HepG2 (cell line): ENCODE measurements around the gene PAPPA2. TPM values are rescaled to one million over a fixed set of nuclear protein-coding genes. Genes with fewer than 3 reads are reported as not detected.
A peak's percentile ranks its signal among the peaks of the same experiment; 100 is the strongest.

ENCODE experiments used
- CBFB ChIP-seq: sonication (generic); formaldehyde crosslinking; IDR thresholded peaks from 2 replicates; pipeline ENCODE4 v1.4.0; 2020; ENCODE audit warnings: missing genetic modification reagents
- FIP1L1 ChIP-seq: fragments of 200-400 bp; formaldehyde crosslinking; IDR thresholded peaks from 2 replicates; pipeline ENCODE4 v1.6.1; 2018; ENCODE audit warnings: low read depth, mild to moderate bottlenecking, low read length, moderate library complexity, borderline replicate concordance; ENCODE audit not compliant: insufficient read depth
- HDAC2 ChIP-seq: sonication (generic); formaldehyde crosslinking; IDR thresholded peaks from 2 replicates; pipeline ENCODE4 v1.4.0; 2020; ENCODE audit warnings: missing genetic modification reagents
- ISL2 ChIP-seq: sonication (generic); formaldehyde crosslinking; IDR thresholded peaks from 2 replicates; pipeline ENCODE4 v1.5.0; 2020; ENCODE audit warnings: missing genetic modification reagents
- RARA ChIP-seq: IDR thresholded peaks from 2 replicates; pipeline ENCODE4 v1.6.1; 2016; ENCODE audit warnings: missing genetic modification reagents, missing compliant biosample characterization
- ZFP41 ChIP-seq: sonication (generic); formaldehyde crosslinking; IDR thresholded peaks from 2 replicates; pipeline ENCODE4 v1.4.0; 2020; ENCODE audit warnings: mild to moderate bottlenecking, missing genetic modification reagents, borderline replicate concordance
- ZNF142 ChIP-seq: sonication (generic); formaldehyde crosslinking; IDR thresholded peaks from 2 replicates; pipeline ENCODE4 v1.4.0; 2020; ENCODE audit warnings: missing genetic modification reagents
- polyA plus RNA-seq, 8 experiments: library from polyadenylated mRNA; depleted of rRNA in 3 of 8; stranded (reverse) in 7 of 8; unstranded in 1 of 8; fragments of >200 nt; fragmentation: Illumina TruSeq in 4 of 8; extraction: Trizol in 4 of 8; gene quantifications; 2 replicates each; pipeline versions ENCODE4 v1.2.1 to v1.2.3, GENCODE V29; 2011 to 2016; ENCODE audit warnings: low read depth in 4 of 8, missing spikeins in 1 of 8, mixed read lengths in 1 of 8; ENCODE audit not compliant: insufficient read depth in 1 of 8
- total RNA-seq, 5 experiments: library from RNA; depleted of rRNA; stranded (reverse); fragments of >200 nt; fragmentation: Illumina TruSeq; extraction: Trizol; gene quantifications; 2 replicates each; pipeline ENCODE4 v1.2.3, GENCODE V29; 2016; ENCODE audit warnings: low read depth in 1 of 5
- TF ChIP-seq, protein P1 (sequence below): sonication (generic); formaldehyde crosslinking; IDR thresholded peaks from 2 replicates; pipeline ENCODE4 v1.5.0; 2020; ENCODE audit warnings: missing genetic modification reagents
- TF ChIP-seq, protein P2 (sequence below): sonication (generic); formaldehyde crosslinking; IDR thresholded peaks from one replicate; pipeline ENCODE4 v1.5.1; 2020; ENCODE audit warnings: mild to moderate bottlenecking, missing genetic modification reagents; ENCODE audit errors: not compliant biosample characterization
- TF ChIP-seq, protein P3 (sequence below): sonication (generic); formaldehyde crosslinking; IDR thresholded peaks from 2 replicates; pipeline ENCODE4 v1.4.0; 2020; ENCODE audit warnings: missing genetic modification reagents

Gene PAPPA2
- total and polyA plus RNA-seq, 2 of the 13 experiments (the other 11 are each of a cell fraction or from before 2014, with no cell fraction given): 0.01 TPM; not detected in 1

- TF ChIP-seq ZNF142 (CRISPR knock-in tag) (no peak), FIP1L1 (no peak), RARA (0 out of 2 replicates have a peak, but pooled peaks have one; percentile 18), ISL2 (no peak), HDAC2 (CRISPR knock-in tag) (no peak), ZFP41 (CRISPR knock-in tag) (no peak), CBFB (CRISPR knock-in tag) (no peak)
- TF ChIP-seq, protein P1, sequence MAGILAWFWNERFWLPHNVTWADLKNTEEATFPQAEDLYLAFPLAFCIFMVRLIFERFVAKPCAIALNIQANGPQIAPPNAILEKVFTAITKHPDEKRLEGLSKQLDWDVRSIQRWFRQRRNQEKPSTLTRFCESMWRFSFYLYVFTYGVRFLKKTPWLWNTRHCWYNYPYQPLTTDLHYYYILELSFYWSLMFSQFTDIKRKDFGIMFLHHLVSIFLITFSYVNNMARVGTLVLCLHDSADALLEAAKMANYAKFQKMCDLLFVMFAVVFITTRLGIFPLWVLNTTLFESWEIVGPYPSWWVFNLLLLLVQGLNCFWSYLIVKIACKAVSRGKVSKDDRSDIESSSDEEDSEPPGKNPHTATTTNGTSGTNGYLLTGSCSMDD (CRISPR knock-in tag): no peak
- TF ChIP-seq, protein P2, sequence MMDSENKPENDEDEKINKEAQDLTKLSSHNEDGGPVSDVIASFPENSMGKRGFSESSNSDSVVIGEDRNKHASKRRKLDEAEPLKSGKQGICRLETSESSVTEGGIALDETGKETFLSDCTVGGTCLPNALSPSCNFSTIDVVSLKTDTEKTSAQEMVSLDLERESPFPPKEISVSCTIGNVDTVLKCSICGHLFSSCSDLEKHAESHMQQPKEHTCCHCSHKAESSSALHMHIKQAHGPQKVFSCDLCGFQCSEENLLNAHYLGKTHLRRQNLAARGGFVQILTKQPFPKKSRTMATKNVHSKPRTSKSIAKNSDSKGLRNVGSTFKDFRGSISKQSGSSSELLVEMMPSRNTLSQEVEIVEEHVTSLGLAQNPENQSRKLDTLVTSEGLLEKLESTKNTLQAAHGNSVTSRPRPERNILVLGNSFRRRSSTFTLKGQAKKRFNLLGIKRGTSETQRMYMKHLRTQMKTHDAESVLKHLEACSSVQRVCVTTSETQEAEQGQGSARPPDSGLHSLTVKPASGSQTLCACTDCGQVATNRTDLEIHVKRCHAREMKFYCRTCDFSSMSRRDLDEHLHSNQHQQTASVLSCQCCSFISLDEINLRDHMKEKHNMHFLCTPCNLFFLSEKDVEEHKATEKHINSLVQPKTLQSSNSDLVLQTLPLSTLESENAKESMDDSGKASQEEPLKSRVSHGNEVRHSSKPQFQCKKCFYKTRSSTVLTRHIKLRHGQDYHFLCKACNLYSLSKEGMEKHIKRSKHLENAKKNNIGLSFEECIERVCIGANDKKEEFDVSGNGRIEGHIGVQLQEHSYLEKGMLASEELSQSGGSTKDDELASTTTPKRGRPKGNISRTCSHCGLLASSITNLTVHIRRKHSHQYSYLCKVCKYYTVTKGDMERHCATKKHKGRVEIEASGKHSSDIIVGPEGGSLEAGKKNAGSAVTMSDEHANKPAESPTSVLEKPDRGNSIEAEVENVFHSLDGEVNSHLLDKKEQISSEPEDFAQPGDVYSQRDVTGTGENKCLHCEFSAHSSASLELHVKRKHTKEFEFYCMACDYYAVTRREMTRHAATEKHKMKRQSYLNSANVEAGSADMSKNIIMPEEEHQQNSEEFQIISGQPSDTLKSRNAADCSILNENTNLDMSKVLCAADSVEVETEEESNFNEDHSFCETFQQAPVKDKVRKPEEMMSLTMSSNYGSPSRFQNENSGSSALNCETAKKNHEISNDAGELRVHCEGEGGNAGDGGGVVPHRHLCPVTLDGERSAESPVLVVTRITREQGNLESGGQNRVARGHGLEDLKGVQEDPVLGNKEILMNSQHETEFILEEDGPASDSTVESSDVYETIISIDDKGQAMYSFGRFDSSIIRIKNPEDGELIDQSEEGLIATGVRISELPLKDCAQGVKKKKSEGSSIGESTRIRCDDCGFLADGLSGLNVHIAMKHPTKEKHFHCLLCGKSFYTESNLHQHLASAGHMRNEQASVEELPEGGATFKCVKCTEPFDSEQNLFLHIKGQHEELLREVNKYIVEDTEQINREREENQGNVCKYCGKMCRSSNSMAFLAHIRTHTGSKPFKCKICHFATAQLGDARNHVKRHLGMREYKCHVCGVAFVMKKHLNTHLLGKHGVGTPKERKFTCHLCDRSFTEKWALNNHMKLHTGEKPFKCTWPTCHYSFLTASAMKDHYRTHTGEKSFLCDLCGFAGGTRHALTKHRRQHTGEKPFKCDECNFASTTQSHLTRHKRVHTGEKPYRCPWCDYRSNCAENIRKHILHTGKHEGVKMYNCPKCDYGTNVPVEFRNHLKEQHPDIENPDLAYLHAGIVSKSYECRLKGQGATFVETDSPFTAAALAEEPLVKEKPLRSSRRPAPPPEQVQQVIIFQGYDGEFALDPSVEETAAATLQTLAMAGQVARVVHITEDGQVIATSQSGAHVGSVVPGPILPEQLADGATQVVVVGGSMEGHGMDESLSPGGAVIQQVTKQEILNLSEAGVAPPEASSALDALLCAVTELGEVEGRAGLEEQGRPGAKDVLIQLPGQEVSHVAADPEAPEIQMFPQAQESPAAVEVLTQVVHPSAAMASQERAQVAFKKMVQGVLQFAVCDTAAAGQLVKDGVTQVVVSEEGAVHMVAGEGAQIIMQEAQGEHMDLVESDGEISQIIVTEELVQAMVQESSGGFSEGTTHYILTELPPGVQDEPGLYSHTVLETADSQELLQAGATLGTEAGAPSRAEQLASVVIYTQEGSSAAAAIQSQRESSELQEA (CRISPR knock-in tag): no peak
- TF ChIP-seq, protein P3, sequence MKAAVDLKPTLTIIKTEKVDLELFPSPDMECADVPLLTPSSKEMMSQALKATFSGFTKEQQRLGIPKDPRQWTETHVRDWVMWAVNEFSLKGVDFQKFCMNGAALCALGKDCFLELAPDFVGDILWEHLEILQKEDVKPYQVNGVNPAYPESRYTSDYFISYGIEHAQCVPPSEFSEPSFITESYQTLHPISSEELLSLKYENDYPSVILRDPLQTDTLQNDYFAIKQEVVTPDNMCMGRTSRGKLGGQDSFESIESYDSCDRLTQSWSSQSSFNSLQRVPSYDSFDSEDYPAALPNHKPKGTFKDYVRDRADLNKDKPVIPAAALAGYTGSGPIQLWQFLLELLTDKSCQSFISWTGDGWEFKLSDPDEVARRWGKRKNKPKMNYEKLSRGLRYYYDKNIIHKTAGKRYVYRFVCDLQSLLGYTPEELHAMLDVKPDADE: no peak
These were observed 228.6 kb downstream of the PAPPA2 start (continued) for GRCh38 chr1:176691251-176692228.
